PC-3 (cell line): ENCODE measurements around the gene RPL13. TPM values are rescaled to one million over a fixed set of nuclear protein-coding genes. Genes with fewer than 3 reads are reported as not detected.

Experiments
- ATAC-seq: fragments of 200-7000 bp; cut with Tn5 transposase; 2 replicates; pipeline ENCODE4 v1.9.1; 2020; ENCODE audit warnings: mild to moderate bottlenecking, moderate library complexity
- BruUV-seq: library from RNA; stranded (reverse); fragments of 400-500 nt; replicated peaks from 2 replicates; lab custom pipeline; 2021; lab: Mats Ljungman, UMichigan
- CTCF ChIA-PET: fragments of 300-600 bp; sonication (Branson Sonifier 250); formaldehyde crosslinking; loops from one replicate; lab custom pipeline; 2022; ENCODE audit warnings: antibody characterized with exemption; lab: Charles Lee
- POLR2A ChIA-PET: fragments of 300-600 bp; sonication (Branson Sonifier 250); formaldehyde crosslinking; loops from one replicate; lab custom pipeline; 2022; ENCODE audit warnings: antibody characterized with exemption; ENCODE audit not compliant: unreplicated experiment; lab: Charles Lee
- DNase-seq: peaks from one replicate; pipeline ENCODE4 v3.0.0-alpha.2; 2015
- H2AFZ ChIP-seq: fragments of 300-600 bp; sonication (generic); 2 replicates; pipeline ENCODE4 v1.6.0; 2016; ENCODE audit warnings: antibody characterized with exemption, low read length
- H3F3A ChIP-seq: fragments of 300-600 bp; sonication (generic); one replicate; pipeline ENCODE4 v1.6.0; 2017; ENCODE audit warnings: antibody characterized with exemption, low read length, control low read depth, mild to moderate bottlenecking; ENCODE audit not compliant: unreplicated experiment
- H3K27ac ChIP-seq: fragments of 300-600 bp; sonication (generic); 2 replicates; pipeline ENCODE4 v1.5.1; 2016; ENCODE audit warnings: mild to moderate bottlenecking, low read length
- H3K27me3 ChIP-seq: fragments of 300-600 bp; sonication (generic); 2 replicates; pipeline ENCODE4 v1.6.1; 2016; ENCODE audit warnings: low read length, mixed read lengths
- H3K36me3 ChIP-seq: fragments of 300-600 bp; sonication (generic); 2 replicates; pipeline ENCODE4 v1.6.1; 2016; ENCODE audit warnings: low read depth, mixed run types, low read length, mixed read lengths
- H3K4me1 ChIP-seq: fragments of 300-600 bp; sonication (generic); 2 replicates; pipeline ENCODE4 v1.5.1; 2016; ENCODE audit warnings: low read length; ENCODE audit not compliant: insufficient read depth
- H3K4me2 ChIP-seq: fragments of 300-600 bp; sonication (generic); 2 replicates; pipeline ENCODE4 v1.6.0; 2016; ENCODE audit warnings: low read length
- H3K4me3 ChIP-seq: fragments of 300-600 bp; sonication (generic); 2 replicates; pipeline ENCODE4 v1.5.1; 2016; ENCODE audit warnings: mild to moderate bottlenecking, low read length, mixed read lengths
- H3K79me2 ChIP-seq: fragments of 300-600 bp; sonication (generic); 2 replicates; pipeline ENCODE4 v1.6.1; 2017; ENCODE audit warnings: low read length, mixed read lengths
- H3K9ac ChIP-seq: fragments of 300-600 bp; sonication (generic); 2 replicates; pipeline ENCODE4 v1.6.0; 2016; ENCODE audit warnings: mild to moderate bottlenecking, low read length
- H3K9me2 ChIP-seq: fragments of 300-600 bp; sonication (generic); replicated peaks from 2 replicates; pipeline ENCODE4 v1.6.1; 2016; ENCODE audit warnings: mixed run types, low read length, mixed read lengths
- H3K9me3 ChIP-seq: fragments of 300-600 bp; sonication (generic); 2 replicates; pipeline ENCODE4 v1.6.1; 2016; ENCODE audit warnings: low read length, mixed read lengths
- H4K20me1 ChIP-seq: fragments of 300-600 bp; sonication (generic); 2 replicates; pipeline ENCODE4 v1.6.1; 2016; ENCODE audit warnings: low read length, mixed read lengths
- EZH2 ChIP-seq: fragments of 300-600 bp; sonication (generic); IDR thresholded peaks from one replicate; pipeline ENCODE4 v1.6.1; 2017; ENCODE audit warnings: antibody characterized with exemption, mild to moderate bottlenecking, low read length; ENCODE audit not compliant: unreplicated experiment
- EZH2phosphoT487 ChIP-seq: fragments of 300-600 bp; sonication (generic); IDR thresholded peaks from 2 replicates; pipeline ENCODE4 v1.6.1; 2018; ENCODE audit warnings: mild to moderate bottlenecking, antibody characterized with exemption, low read length, borderline replicate concordance
- intact Hi-C: fragments of 100-400 bp; cut with micrococcal nuclease; formaldehyde crosslinking; loops from 2 replicates; pipeline ENCODE4 v1.9.0; 2023
- total RNA-seq: library from RNA; depleted of rRNA; stranded (reverse); fragments of >200 nt; gene quantifications from 2 replicates; pipeline ENCODE4 v1.2.3, GENCODE V29; 2014
- TF ChIP-seq, protein P1 (sequence below): fragments of 300-600 bp; sonication (generic); conservative IDR thresholded peaks from 2 replicates; pipeline ENCODE4 v1.5.1; 2017; ENCODE audit warnings: antibody characterized with exemption, low read depth, mild to moderate bottlenecking, low read length

Gene RPL13
- total RNA-seq, 1 experiment from 2014 or later, result 3,236 TPM

- intact Hi-C loops, result no loop called here
- H3K27me3 ChIP-seq, result no peaks in the 10 kb centered on the region
- no peak for ATAC-seq
- ChIA-PET CTCF (no interaction called here), POLR2A (no interaction called here)
- H3K9ac ChIP-seq, result no peak overlapping the region
- TF ChIP-seq, protein P1, sequence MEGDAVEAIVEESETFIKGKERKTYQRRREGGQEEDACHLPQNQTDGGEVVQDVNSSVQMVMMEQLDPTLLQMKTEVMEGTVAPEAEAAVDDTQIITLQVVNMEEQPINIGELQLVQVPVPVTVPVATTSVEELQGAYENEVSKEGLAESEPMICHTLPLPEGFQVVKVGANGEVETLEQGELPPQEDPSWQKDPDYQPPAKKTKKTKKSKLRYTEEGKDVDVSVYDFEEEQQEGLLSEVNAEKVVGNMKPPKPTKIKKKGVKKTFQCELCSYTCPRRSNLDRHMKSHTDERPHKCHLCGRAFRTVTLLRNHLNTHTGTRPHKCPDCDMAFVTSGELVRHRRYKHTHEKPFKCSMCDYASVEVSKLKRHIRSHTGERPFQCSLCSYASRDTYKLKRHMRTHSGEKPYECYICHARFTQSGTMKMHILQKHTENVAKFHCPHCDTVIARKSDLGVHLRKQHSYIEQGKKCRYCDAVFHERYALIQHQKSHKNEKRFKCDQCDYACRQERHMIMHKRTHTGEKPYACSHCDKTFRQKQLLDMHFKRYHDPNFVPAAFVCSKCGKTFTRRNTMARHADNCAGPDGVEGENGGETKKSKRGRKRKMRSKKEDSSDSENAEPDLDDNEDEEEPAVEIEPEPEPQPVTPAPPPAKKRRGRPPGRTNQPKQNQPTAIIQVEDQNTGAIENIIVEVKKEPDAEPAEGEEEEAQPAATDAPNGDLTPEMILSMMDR, result no peak
- TF ChIP-seq EZH2, result no peak
- TF ChIP-seq EZH2phosphoT487, result no peak
- no peaks in the 10 kb centered on the region for H3K9me3 ChIP-seq
- H3K79me2 ChIP-seq, result peaks cover 45% of the 10 kb centered on the region
- H4K20me1 ChIP-seq, result no peaks in the 10 kb centered on the region
- H3K36me3 ChIP-seq, result peaks cover 28% of the 10 kb centered on the region
- no peak overlapping the region for H3K4me3 ChIP-seq
- no peaks in the 10 kb centered on the region for H3F3A ChIP-seq
- no peak overlapping the region for H3K27ac ChIP-seq
- H3K4me2 ChIP-seq, result no peak overlapping the region
- H3K9me2 ChIP-seq, result no peaks in the 10 kb centered on the region
- H2AFZ ChIP-seq, result no peak overlapping the region
- H3K4me1 ChIP-seq, result peaks cover 3% of the 10 kb centered on the region; the same call in 1 of the 2 replicates
- no peak for DNase-seq
- BruUV-seq, result no TSS peak
Observed at GRCh38 chr16:89512453-89512852, 48.0 kb upstream of the RPL13 start.

DNA sequence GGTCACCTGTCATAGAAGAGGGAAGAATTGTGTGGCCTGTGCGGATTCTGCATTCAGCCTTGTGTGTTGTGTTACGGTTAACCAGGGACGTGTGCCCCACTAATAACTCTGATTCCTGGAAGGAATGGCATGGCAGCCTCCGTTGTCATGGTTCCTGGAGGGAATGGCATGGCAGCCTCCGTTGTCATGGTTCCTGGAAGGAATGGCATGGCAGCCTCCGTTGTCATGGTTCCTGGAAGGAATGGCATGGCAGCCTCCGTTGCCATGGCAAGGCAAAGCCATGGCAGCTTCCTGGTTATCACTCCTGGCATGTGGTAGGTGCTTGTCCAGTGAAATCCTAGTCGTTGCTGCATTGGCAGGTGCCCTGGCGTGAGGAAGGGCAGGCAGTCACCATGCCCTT lies 43.4 kb upstream of the RPL13 start:
- Histone ChIP-seq H3K4me2 (no peak overlapping the region), H3K4me3 (no peak overlapping the region), H3K9me2 (no peaks in the 10 kb centered on the region), H3K4me1 (no peaks in the 10 kb centered on the region), H3F3A (no peaks in the 10 kb centered on the region), H3K27me3 (no peaks in the 10 kb centered on the region), H4K20me1 (no peaks in the 10 kb centered on the region), H3K36me3 (peaks cover 24% of the 10 kb centered on the region), H3K79me2 (peaks cover 38% of the 10 kb centered on the region), H3K27ac (no peak overlapping the region), H3K9me3 (no peaks in the 10 kb centered on the region), H2AFZ (no peak overlapping the region), H3K9ac (no peak overlapping the region)
- POLR2A ChIA-PET, result no interaction called here
- TF ChIP-seq EZH2phosphoT487, result no peak
- TF ChIP-seq EZH2, result no peak
- TF ChIP-seq, protein P1, result no peak
- BruUV-seq, result no TSS peak
- intact Hi-C loops, result no loop called here
- CTCF ChIA-PET, result no interaction called here
- DNase-seq, result no peak
- no peak for ATAC-seq

GRCh38 chr16:89519881-89520280 lies 40.6 kb upstream of the RPL13 start:
- ChIA-PET CTCF (no interaction called here), POLR2A (interaction anchor here (0.6 kb wide), 1 partner anchor 14 kb away, joined by 4 read pairs; no protein-coding TSS in a partner anchor)
- intact Hi-C loops, result no loop called here
- Histone ChIP-seq H2AFZ (no peak overlapping the region), H3F3A (no peaks in the 10 kb centered on the region), H3K27ac (no peak overlapping the region), H3K9ac (no peak overlapping the region), H3K4me2 (no peak overlapping the region), H3K4me3 (no peak overlapping the region), H4K20me1 (no peaks in the 10 kb centered on the region), H3K4me1 (no peaks in the 10 kb centered on the region), H3K36me3 (peaks cover 24% of the 10 kb centered on the region), H3K9me2 (no peaks in the 10 kb centered on the region), H3K79me2 (peaks cover 38% of the 10 kb centered on the region), H3K9me3 (no peaks in the 10 kb centered on the region), H3K27me3 (no peaks in the 10 kb centered on the region)
- ATAC-seq, result no peak
- no peak for DNase-seq
- BruUV-seq, result no TSS peak
- TF ChIP-seq EZH2 (no peak), EZH2phosphoT487 (no peak)
- TF ChIP-seq, protein P1, result no peak
